ENCODE data around the gene RCAN2. TPM values are rescaled to one million over a fixed set of nuclear protein-coding genes. Genes with fewer than 3 reads are reported as not detected.

Gene RCAN2
- total RNA-seq, 1 experiment from 2014 or later: 0.05 TPM

GRCh38 chr6:46215777-46216176 lies 275.5 kb downstream of the RCAN2 start:
- DNase-seq (ENCODE audit: low read depth, low spot score): no peak
- Histone ChIP-seq H3K36me3 (ENCODE audit: control insufficient read depth, insufficient read depth, low read length) (no peaks in the 10 kb centered on the region), H3K4me3 (ENCODE audit: low read depth in 2 of 2, low read length in 2 of 2) (no peak overlapping the region), H3K27me3 (ENCODE audit: control insufficient read depth, insufficient read depth, low read length) (0 out of 2 replicates have a peak, but pooled peaks cover 2% of the 10 kb centered on the region), H3K27ac (ENCODE audit: low read length) (no peak overlapping the region), H3K4me1 (ENCODE audit: control insufficient read depth, insufficient read depth, low read length) (no peaks in the 10 kb centered on the region), H3K9me3 (ENCODE audit: control insufficient read depth, insufficient read depth, low read depth, low read length) (no peaks in the 10 kb centered on the region)
- no TSS peak for BruUV-seq (replicated peaks)
- in situ Hi-C loops (cut with HindIII; ENCODE audit: low pct_unique_long_range_greater_than_20kb, low sequenced_read_pairs): no loop called here
- no peak for TF ChIP-seq REST (IDR thresholded peaks at IDR 0.05; ENCODE audit: insufficient read depth in 1 of 2, low read depth in 2 of 2, low read length in 1 of 2)
- no peak for TF ChIP-seq TCF7L2 (IDR thresholded peaks at IDR 0.05; ENCODE audit: low read depth, low read length)
- ChIA-PET POLR2A (no interaction called here), CTCF (no interaction called here)
- no peak for ATAC-seq
- intact Hi-C loops (cut with micrococcal nuclease; ENCODE audit: unreplicated experiment): no loop called here

- Histone ChIP-seq H3K4me1 (ENCODE audit: control insufficient read depth, insufficient read depth, low read length) (no peaks in the 10 kb centered on the region), H3K27me3 (ENCODE audit: control insufficient read depth, insufficient read depth, low read length) (0 out of 2 replicates have a peak, but pooled peaks cover 2% of the 10 kb centered on the region), H3K4me3 (ENCODE audit: low read depth in 2 of 2, low read length in 2 of 2) (no peak overlapping the region), H3K9me3 (ENCODE audit: control insufficient read depth, insufficient read depth, low read depth, low read length) (no peaks in the 10 kb centered on the region), H3K36me3 (ENCODE audit: control insufficient read depth, insufficient read depth, low read length) (no peaks in the 10 kb centered on the region), H3K27ac (ENCODE audit: low read length) (no peak overlapping the region)
- ChIA-PET POLR2A (no interaction called here), CTCF (no interaction called here)
- intact Hi-C loops (cut with micrococcal nuclease; ENCODE audit: unreplicated experiment): no loop called here
- no TSS peak for BruUV-seq (replicated peaks)
- DNase-seq (ENCODE audit: low read depth, low spot score): no peak
- no peak for ATAC-seq
- TF ChIP-seq CTCF (IDR thresholded peaks at IDR 0.05): no peak
- TF ChIP-seq TCF7L2 (IDR thresholded peaks at IDR 0.05; ENCODE audit: low read depth, low read length): no peak
- no peak for TF ChIP-seq POLR2AphosphoS5 (IDR thresholded peaks at IDR 0.05; ENCODE audit: low read depth, low read length)
- TF ChIP-seq SIN3A (IDR thresholded peaks at IDR 0.05; ENCODE audit: borderline replicate concordance, insufficient read depth, low read depth, low read length): no peak
- TF ChIP-seq REST (IDR thresholded peaks at IDR 0.05; ENCODE audit: insufficient read depth in 1 of 2, low read depth in 2 of 2, low read length in 1 of 2): no peak
- in situ Hi-C loops (cut with HindIII; ENCODE audit: low pct_unique_long_range_greater_than_20kb, low sequenced_read_pairs): no loop called here
Observed at GRCh38 chr6:46215213-46215612, 276.0 kb downstream of the RCAN2 start.
